GM19099 (cell line): ENCODE measurements around the gene PRAC2.

Source experiments
- POLR2A ChIP-seq: IDR thresholded peaks from 3 replicates; pipeline ENCODE4 v1.6.1; 2011; ENCODE audit warnings: low read depth; ENCODE audit not compliant: insufficient read length; ENCODE audit errors: extremely low read depth

The PRAC2 gene

GRCh38 chr17:48737330-48738043 lies 14.5 kb downstream of the PRAC2 start:
- TF ChIP-seq POLR2A, result no peak

DNA sequence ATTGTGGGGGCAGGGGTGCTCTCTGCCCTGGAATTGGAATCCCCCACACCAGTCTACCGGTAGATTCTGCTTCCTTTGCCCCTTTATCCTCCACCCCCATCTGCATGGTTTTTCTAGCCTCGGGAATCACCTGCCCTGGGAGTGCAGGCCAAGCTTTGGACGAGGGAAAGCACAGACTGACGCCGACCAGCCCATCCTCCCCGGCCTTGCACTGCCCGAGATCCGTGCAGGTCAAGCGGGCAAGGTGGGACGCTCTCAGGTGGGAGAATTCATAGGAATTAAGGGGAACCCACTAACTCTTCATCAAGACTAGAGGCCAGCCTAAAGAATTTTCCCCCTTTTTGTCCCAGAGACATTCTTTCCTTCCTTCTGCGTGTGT lies 15.4 kb downstream of the PRAC2 start:
- no peak for TF ChIP-seq POLR2A

DNA sequence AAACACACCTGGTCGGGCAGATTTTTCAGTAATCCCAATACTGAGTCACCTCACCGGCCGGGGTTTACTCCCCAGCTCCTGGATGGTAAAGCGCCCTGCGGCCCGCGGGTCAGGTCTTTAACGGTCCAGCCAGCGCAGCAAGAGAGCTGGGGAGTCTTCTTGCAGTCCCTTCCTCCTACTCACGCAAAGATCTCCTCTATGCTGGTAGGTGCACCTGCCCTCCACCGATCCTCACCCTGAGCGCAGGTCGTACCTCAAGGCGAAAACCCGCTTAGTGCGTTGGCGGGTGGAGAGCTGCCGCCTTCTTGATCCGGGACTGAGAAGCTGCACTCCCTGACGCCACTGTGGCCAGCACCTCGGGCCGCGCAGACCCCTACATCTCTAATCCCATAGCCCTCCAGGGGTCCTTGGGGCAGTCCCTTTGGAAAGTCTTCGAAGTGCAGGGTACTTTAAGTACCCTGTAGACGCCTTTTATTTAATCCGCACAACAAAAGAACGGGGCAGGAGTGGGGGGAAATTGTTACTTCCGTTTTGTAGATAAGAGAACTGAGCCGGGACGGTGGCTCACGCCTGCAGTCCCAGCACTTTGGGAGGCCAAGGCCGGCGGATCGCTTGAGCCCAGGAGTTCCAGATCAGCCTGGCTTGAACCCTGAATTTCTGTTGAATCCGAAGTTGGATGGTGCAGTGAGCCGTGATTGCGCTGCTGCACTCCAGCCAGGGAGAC lies 16.0 kb downstream of the PRAC2 start:
- no peak for TF ChIP-seq POLR2A

- no peak for TF ChIP-seq POLR2A
These were observed 17.6 kb downstream of the PRAC2 start for GRCh38 chr17:48740537-48740936.

- no peak for TF ChIP-seq POLR2A
These were observed 22.6 kb downstream of the PRAC2 start for GRCh38 chr17:48745381-48746275.

- no peak for TF ChIP-seq POLR2A
These were observed 24.0 kb downstream of the PRAC2 start for GRCh38 chr17:48746916-48747444.

DNA sequence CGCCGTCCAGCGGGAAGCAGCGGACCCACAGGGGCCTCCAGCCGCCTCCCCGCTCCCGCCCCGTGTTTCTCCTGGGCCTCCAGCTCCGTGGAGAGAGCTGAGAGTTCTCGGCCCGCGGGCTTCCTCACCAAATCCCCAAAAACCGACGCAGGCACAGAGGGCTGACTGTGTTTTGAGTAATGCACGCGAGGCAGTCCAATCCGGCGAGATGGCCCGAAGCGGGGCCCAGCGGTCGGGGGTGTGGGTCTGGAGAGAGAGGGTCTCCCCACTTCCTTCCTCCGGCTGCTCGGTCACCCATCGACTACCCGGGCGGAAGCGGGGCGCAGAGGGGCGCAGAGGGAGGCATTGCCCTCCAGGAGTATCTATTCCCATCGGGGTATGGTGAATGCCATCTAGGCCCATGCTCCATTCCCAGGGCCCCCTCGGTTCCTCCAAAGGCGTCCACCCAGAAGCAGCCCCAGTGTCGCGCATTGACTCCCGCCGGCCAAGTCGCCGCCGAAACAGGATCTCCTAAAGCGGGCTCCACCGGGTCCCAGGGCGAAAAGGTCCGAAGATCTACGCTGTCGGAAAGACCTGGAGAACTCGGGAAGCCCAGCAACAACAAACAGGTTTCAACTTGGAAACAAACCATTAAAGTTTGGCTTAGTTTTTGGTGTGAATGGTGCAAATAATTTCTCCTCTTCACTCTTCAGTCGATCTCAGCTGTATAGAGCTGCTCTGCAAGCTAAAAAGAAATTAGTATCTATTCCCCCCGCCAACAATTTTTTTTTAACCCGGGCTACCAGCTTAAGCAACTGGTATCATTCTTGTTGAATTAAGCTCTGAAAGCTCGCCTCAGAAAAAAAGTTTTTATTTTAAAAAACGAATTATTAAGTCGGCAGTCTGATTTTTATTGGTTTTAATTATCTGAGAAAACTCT lies 24.7 kb downstream of the PRAC2 start:
- no peak for TF ChIP-seq POLR2A

GRCh38 chr17:48748718-48749566 lies 26.0 kb downstream of the PRAC2 start:
- no peak for TF ChIP-seq POLR2A

- TF ChIP-seq POLR2A, result no peak
These were observed 26.9 kb downstream of the PRAC2 start for GRCh38 chr17:48749621-48750553.

DNA sequence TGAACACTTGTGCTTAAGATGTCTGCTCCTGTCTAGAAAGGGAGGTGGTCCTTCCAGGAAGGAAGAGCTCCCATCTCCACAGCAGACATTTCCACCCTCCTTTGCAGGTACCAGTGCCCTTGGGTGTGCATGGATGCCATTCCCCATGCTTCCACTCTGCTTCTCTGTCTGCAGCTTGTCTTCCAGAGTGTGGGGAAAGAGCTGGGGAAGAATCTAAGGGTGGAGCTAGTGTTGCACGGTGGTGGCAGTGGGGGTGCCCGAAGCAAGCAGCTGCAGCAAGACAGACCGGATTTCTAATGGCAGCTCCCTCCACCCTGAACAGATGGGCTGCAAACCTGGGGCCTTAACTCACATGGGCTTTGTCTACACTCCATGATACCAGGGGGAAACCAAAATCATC lies 28.2 kb downstream of the PRAC2 start:
- no peak for TF ChIP-seq POLR2A

DNA sequence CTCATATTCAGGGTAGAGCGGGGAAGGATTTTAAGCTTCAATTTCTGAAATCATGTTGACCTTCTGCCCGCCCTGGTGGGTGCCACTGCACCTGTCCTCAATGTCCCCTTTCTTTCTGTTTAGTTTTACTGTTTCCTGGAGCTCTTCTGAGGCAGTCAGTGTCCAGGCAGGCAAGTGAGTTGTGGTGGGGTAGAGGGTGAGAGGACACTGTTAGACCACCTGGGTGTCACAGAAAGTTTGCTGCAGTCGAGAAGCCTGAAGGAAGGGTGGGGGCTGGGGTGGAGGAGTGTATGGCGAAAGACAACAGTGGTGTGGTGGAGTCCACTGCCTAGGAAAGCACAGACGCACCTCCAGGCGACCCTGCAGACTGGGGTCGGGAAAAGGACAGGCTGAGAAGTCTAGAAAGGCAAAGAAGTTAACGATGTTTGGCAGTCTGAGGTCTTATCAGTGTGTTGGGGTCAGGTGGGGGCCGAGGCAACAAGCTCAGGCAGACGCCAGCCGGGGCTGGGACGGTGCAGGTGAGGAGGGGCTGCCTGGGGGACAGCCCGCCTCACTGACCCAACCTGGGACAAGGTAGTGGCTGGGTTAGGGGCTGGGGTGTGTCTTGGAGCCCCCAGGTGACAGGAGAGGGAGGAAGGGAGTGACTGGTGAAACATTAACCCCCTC lies 28.9 kb downstream of the PRAC2 start:
- no peak for TF ChIP-seq POLR2A

- no peak for TF ChIP-seq POLR2A
These were observed 29.7 kb downstream of the PRAC2 start for GRCh38 chr17:48752399-48753288.
